HFFc6 (cell line): ENCODE results near the gene SHCBP1. TPM values are rescaled to one million over a fixed set of nuclear protein-coding genes. Genes with fewer than 3 reads are reported as not detected.

Source experiments
- DNase-seq: peaks from one replicate; pipeline ENCODE4 v3.0.0-alpha.2; 2018
- H3K27ac Mint-ChIP-seq: 2 replicates; pipeline ENCODE4 v1.8.0; 2020; ENCODE audit warnings: mild to moderate bottlenecking, mixed read lengths
- H3K27me3 Mint-ChIP-seq: 2 replicates; pipeline ENCODE4 v1.8.0; 2021; ENCODE audit warnings: mild to moderate bottlenecking, moderate library complexity, mixed read lengths; ENCODE audit not compliant: insufficient read depth
- H3K36me3 Mint-ChIP-seq: 2 replicates; pipeline ENCODE4 v1.8.0; 2021; ENCODE audit warnings: low read depth, mixed read lengths
- H3K4me1 Mint-ChIP-seq: 2 replicates; pipeline ENCODE4 v1.8.0; 2020; ENCODE audit warnings: low read depth, mixed read lengths
- H3K4me3 Mint-ChIP-seq: 2 replicates; pipeline ENCODE4 v1.8.0; 2020; ENCODE audit warnings: mild to moderate bottlenecking, moderate library complexity, mixed read lengths
- H3K9me3 Mint-ChIP-seq: 2 replicates; pipeline ENCODE4 v1.8.0; 2020; ENCODE audit warnings: mild to moderate bottlenecking, mixed read lengths
- CTCF ChIP-seq: fragments of 200-600 bp; sonication (generic); IDR thresholded peaks from 2 replicates; pipeline ENCODE4 v1.5.0; 2021; ENCODE audit warnings: antibody characterized with exemption, mild to moderate bottlenecking
- total RNA-seq, 6 experiments: library from RNA; stranded (reverse); fragmentation: NEBNext Ultra II Directional; extraction: Animal tissue kit (Norgen Biotek cat#: 25700); gene quantifications; 2 replicates in 1 of 6; 3 replicates in 5 of 6; pipeline ENCODE4 v1.2.3, GENCODE V29; 2021

SHCBP1 gene
- total RNA-seq, 6 experiments from 2014 or later = 20.8 to 50.5 (median 49.1) TPM

GRCh38 chr16:46549477-46549876, 71.7 kb downstream of the SHCBP1 start:
- Mint-ChIP-seq H3K4me3 (no peak overlapping the region), H3K27me3 (peaks cover 6% of the 10 kb centered on the region; the same call in 1 of the 2 replicates), H3K27ac (no peak overlapping the region), H3K9me3 (no peaks in the 10 kb centered on the region), H3K36me3 (no peaks in the 10 kb centered on the region), H3K4me1 (peaks cover under 1% of the 10 kb centered on the region; the same call in 1 of the 2 replicates)
- DNase-seq = no peak
- TF ChIP-seq CTCF = no peak

Other genes starting within 250 kb of the SHCBP1 start
- gene VPS35, start 67.8 kb upstream of the SHCBP1 start, total RNA-seq = 100 to 1,000 TPM in 3 of 6 experiments, 10 to 100 TPM in 3; 86.6 to 113 (median 100) TPM
- gene ORC6, start 68.3 kb upstream of the SHCBP1 start, total RNA-seq = 10 to 100 TPM; 10.1 to 22.7 (median 14.8) TPM
- under 1 TPM in 5 of 6 experiments, not detected in 1; 0.02 to 0.35 (median 0.19) TPM for gene MYLK3, start 127.0 kb upstream of the SHCBP1 start, total RNA-seq
- gene C16orf87, start 209.8 kb upstream of the SHCBP1 start, total RNA-seq = 10 to 100 TPM; 14.6 to 17.5 (median 15.4) TPM